ENCODE measurements around the gene SLC5A1. TPM values are rescaled to one million over a fixed set of nuclear protein-coding genes. Genes with fewer than 3 reads are reported as not detected.
A peak's percentile ranks its signal among the peaks of the same experiment; 100 is the strongest.

The SLC5A1 gene
- total RNA-seq, 2 donors from 2014 or later: 60.5 to 81.5 TPM

DNA sequence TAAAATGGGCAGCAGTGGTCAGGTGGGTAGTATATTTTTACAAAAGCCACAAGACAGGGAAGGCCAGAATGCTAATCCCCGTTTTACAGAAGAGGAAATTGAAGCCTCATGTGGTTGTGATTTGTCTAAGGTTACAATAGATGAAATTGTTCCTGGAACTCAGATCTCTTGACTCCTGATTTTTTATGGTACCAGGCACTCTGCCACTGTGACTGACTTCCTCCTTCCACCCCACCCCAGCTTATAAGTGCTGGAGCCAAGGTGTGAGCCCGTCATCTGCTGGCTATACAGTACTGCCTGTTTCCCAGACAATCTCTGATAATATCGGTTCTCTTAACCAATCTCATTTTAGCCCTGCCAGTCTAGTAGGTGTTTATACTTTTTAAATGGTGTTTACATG, 1.9 kb downstream of the SLC5A1 start:
- ATAC-seq (peak in 1 of 2 donors; percentile 38), DNase-seq (no peak)
- intact Hi-C loops (cut with DNase I): no loop called here

DNA sequence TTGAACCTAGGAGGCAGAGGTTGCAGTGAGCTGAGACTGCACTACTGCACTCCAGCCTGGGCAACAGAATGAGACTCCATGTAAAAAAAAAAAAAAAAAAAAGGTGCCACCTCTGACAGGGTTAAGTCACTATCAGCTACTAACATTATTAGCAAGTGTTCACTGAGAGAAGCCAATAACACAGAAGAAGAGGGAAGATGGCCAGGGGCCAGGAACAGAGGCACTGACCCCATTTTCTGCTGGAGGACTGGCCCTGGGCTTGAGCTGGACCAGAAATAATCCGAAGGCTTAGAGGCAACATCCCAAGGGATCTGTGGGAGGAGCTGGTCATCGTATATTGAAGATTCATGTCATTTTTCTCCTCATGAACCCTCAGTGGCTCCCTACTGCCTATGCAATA, 5.0 kb downstream of the SLC5A1 start:
- ATAC-seq: peak; percentile 21 to 78
- peak; percentile 50 for DNase-seq
- intact Hi-C loops (cut with DNase I): no loop called here

DNA sequence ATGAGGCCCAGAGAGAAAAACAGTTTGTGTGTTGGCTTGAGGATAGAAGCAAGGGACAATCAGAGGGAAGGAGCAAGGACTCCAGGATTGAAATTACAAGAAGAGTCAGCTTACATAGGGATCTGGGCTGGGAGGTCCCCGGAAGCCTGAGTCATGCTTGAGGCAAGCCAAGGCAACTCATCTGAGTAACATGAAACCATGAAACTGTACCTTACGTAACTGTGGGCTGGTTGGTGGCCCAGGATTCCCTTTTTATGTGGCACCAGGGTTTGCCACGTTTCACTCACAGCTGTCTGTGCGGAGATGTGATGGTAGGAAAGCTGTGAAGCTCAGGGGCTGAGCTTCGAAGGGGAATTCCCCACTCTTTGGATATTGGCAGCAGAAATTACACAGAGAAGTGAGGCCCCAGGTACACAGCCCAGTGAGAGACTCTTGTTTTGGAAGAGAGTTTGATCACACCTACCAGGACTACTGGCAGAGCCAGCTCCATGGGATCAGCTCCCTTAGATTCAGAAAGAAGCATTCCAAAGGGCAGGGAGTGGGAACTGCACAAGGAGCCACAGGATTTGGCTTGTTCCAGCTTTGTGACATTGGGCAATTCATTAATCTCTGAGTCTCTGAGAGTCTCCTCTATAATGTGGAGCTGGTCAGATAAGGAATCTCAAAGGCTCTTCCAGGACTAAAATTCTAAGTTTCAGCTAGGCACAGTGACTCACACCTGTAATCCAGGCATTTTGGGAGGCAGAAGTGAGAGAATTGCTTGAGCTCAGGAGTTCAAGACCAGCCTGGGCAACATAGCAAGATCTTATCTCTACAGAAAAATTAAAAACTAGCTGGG, 7.8 kb downstream of the SLC5A1 start:
- ATAC-seq (peak; percentile 81 to 94), DNase-seq (peak; percentile 45)
- intact Hi-C loops (cut with DNase I): no loop called here

DNA sequence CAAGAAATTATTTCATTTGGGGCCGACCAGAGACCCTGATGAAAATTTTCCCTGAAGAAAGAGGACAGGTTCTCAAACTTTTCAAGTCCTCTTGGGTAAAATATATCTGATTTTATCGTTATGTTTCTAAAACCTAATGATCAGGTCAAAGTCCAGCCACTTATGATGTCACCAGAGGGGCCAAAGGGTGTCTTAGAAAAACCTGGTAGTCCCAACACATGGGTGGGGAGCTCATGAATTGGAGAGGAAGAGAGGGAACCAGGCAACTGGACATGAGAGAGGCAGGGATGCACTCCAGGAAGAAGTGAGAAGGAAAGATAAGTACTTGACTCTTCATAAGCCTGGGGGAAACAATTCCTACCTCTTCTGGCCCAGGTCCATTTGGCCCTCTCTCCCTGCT, 9.2 kb downstream of the SLC5A1 start:
- no peak for DNase-seq
- ATAC-seq: no peak
- intact Hi-C loops (cut with DNase I): no loop called here

DNA sequence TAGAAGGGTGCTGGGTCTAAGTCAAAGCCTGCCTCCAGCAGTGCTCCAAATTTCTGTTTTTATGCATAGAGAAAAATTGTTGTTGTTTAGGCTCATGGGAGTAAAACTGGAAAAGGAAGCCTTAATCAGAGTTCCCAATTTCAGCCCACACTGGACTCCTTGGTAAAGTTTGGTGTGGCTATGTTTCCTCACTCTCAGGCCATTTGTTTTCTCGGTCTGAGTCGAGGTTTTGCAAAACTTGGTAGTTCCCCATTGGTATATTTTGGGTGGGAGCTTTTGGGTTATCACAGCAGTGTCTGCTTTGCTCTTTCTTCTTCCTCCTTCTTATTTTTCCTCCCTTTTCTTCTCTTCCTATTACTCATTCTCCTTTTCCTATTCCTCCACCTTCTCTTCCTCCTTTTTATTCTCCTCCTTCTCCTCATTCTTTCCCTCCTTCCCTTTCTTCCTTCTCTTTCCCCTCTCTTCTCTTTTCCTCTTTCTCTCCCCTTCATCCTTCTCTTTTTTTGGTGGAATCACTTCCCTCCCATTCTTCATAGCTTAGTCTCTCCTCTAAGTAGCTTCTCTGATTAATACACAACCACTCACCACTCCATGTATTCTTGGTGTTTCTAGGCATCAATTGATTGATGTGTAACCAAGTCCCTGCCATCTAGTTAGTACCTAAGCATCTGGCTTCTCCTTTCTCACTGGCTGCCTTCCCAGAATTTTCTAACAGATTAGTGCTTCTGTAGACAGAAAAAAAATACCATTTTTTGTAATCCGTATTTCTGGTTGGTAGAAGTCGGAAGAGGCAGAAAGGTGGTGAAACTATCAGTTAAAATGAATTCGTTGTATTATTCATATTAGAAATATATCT, 10.1 kb downstream of the SLC5A1 start:
- intact Hi-C loops (cut with DNase I): no loop called here
- ATAC-seq: no peak
- no peak for DNase-seq

DNA sequence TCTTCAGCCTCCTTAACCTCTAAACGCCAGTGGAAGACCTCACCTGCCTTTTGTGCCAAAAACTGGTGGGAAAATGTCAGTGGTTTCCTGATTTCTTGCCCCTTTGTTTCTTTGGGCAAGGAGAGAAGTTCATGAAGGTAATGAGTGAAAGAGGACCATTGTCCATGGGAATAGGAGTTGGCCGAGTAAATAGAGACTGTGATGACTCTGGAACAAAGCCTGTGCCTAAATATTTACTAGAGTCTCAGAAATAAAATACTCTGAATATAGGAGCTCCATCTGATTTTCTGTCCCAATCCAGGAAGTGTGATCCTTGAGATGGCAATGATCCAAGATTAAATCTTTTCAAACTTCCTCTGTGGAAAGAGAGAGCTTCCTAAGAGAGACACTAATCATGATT, 12.0 kb downstream of the SLC5A1 start:
- ATAC-seq: no peak
- intact Hi-C loops (cut with DNase I): no loop called here

DNA sequence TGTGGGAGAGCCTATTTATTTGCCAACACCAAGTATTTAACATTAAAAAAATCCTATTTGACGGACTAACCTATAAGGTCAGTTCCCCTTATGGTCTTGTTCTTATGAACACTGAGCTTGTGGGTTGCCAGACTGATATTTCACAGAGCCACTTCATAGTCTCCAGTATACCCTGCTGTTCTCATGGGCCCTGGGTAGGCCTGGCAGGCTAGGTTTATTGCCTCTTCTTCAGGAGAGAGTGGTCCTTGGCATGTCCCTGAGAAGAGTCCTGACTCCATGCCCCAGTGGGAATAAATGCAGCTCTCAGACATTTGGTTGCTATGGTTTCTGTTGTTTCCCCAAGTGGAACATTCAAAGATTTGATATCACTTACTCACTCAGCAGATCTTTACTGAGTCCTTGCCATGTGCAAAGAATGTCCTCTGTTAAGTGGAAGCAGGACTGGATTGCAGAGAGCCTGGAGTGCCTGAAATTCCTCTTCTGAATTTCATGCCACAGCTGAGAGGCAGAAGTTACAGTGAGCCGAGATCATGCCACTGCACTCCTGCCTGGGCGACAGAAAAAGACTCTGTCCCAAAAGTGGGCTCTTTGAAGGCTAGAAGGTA, 15.7 kb downstream of the SLC5A1 start:
- DNase-seq (no peak), ATAC-seq (peak; percentile 81 to 84)
- intact Hi-C loops (cut with DNase I): no loop called here

More for the DNA sequence above, 12.0 kb downstream of the SLC5A1 start:
- no peak for DNase-seq

DNA sequence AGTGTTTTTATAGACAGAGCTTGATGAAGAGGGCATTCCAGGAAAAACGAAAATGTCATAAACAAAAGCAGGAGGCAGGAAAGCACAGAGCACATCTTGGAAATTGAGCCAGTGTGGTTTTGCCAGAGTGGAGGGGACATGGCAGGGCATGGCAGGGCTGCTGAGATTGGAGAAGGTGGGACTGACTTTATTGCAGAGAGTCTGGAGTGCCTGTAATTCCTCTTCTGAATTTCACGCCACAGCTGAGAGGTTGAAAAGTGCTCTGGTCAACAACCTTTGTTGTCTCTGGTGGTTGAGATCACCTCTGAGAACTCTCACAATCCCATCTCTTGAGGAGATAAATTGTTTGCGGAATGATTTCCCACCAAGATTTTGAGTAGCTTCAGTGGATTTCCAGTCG, 16.4 kb downstream of the SLC5A1 start:
- DNase-seq (no peak), ATAC-seq (no peak)
- intact Hi-C loops (cut with DNase I): no loop called here

DNA sequence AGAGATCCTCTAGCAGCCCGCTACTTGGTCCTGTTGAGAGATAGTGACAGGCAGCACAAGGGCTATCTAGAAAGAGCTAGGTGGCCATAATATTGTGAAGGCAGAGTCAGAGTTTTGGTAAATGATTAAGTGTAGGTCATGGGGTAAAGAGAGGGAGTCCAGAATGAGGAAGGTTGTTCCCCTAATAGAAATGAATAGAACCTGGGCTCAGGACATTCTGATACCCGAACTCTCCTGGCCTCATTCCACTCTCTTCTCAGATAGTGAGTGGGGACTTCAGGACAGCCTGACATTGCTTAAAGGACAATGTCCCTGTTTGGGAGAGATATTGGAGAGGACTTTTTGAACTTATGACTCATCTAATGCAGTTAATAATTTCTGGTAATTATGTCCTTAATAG, 20.6 kb downstream of the SLC5A1 start:
- DNase-seq: no peak
- intact Hi-C loops (cut with DNase I): no loop called here
- ATAC-seq: no peak

DNA sequence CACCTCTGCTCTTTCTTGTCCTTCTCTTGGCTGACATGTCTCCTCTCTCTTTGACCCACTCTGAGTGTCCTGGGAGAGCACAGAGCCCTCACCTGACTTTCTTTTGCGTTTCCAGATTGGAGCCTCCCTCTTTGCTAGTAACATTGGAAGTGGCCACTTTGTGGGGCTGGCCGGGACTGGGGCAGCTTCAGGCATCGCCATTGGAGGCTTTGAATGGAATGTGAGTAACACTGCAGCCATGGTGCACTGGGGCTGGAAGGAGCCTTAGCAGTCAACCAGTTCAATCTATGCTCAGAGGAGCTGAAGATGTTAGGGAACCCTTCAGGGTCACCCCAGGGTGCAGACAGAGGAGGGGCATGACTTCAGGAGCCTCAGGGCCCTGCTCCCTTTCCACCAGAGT, 23.8 kb downstream of the SLC5A1 start:
- DNase-seq (no peak), ATAC-seq (no peak)
- intact Hi-C loops (cut with DNase I): no loop called here

DNA sequence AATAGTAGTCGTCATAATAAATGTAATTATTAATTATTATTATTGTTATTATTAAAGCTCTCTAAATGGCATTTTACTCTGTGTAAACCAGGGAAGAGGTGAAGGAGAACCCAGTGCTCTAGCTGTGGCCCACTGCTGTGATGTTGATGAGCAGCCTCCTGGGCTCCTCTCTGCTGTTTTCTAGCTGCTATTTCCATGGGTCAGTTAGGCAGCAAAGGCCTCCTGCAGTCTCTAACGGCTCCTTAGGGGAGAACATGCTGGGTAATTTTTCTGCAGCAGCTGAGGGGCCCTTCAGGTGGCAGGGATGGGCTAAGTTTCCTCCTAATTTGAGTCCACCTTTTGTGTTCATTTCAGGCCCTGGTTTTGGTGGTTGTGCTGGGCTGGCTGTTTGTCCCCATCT, 24.6 kb downstream of the SLC5A1 start:
- no peak for DNase-seq
- ATAC-seq: no peak
- intact Hi-C loops (cut with DNase I): no loop called here

DNA sequence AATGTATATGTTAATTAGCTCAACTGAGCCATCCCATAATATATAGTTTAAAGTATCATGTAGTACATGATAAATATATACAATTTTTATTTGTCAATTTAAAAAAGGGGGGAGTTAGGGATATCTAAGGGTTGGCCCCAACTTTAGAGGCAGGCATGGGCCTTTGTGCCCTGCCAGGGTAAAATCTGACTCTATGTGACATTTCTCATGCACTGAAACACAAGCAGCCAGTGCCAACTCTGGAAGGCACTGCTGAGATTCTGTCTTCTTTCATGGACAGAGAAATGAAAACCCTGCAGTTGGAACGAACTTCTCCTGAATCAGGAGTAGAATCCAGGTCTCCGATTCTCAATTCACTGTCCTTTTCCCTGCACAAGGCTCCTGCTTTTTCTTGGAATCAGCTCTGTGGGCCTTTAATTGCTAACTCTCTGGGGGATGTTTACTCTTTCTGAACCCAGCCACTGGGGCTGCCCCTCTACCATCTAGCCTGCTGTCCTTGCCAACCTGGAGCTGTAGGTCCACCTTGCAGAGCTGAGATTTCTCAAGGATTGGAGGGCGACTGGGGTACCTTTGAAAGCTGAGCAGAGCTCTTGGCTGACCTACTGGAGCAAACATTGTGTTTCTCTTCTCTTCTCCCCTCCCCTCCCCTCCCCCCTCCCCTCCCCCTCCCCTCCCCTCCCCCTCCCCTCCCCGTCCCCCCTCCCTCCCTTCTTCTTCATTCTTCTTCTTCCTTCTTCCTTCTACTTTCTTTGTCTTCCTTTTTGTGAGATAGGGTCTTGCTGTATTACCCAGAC, 26.7 kb downstream of the SLC5A1 start:
- no peak for ATAC-seq
- no peak for DNase-seq
- intact Hi-C loops (cut with DNase I): no loop called here

DNA sequence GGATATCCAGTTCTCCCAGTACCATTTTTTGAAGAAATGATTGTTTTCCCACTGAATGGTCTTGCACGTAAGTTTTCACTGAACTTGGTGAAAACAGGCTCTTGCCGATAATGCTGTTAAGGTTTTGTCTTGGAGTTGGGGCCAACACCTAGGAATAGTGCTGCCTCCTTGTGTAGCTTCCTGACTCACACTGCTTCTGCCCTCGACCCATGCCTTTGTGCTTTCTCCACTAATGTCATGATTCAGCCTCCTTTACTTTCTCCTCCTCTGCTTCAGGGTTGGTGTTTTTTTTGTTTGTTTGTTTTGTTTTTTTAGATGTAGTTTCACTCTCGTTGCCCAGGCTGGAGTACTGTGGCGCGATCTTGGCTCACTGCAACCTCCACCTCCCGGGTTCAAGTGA, 30.2 kb downstream of the SLC5A1 start:
- intact Hi-C loops (cut with DNase I): no loop called here
- ATAC-seq: no peak

DNA sequence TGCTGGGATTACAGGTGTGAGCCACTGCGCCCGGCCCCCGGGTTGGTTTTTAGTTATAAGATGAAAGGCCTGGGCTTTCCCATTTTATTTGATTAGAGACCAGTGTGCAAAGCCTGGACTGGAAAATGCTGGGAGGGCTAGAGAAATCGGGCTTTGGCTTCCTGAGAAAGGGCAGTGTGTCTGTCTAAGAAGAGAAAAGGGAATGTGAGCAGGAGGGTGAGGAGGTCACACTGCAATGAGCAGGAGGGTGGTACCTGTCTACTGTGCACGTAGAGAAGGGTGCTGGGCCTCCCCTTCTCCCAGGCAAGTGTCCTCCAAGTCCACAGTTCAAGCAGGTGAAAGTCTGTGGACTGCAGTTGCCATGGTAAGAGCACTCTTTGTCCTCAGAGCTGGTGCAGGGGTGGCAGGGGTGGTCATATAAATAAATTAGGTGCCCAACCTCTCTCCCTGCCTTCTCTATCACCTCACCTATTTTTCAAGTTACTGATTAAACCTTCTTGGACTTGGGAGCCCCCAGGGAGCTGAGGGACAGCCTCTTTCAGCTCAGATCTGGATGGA, 30.8 kb downstream of the SLC5A1 start:
- ATAC-seq: no peak
- intact Hi-C loops (cut with DNase I): no loop called here

More for the DNA sequence above, 30.2 kb downstream of the SLC5A1 start:
- no peak for DNase-seq

DNA sequence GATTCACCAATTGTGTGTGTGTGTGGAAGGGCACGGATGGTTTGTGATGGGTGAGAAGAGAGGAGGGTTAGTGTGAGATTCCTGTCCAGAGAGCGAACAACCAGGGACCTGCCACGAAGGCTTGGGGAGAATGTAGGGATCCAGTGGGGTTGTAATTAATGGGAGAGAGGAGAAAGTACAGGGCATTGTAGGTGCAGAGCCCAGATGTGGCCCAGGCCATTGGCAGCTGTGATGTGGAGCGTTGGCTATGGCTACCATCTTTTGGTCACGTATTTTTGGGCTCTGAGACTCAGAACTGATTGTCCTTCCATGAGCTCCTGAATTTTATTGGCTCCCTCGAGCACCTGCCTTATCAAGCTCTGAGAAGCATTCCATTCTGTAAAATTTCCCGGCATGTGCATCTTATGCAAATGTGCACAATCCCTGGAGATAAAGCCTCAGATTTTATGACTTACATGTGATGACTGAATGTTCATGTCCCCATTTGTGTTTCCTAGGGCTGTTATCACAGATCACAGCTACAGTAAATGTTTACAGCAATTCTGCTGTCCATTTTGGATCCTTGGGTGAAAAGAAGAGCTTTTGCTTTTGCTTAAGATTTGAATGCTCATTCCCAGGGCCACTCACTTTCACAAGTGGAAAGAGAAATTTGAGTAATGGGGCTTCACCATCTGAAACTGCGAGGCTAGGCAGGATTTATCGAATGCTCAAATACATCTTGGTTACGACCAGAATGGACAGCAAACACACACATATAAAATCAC, 33.1 kb downstream of the SLC5A1 start:
- no peak for ATAC-seq
- intact Hi-C loops (cut with DNase I): no loop called here
- no peak for DNase-seq

More for the DNA sequence above, 30.8 kb downstream of the SLC5A1 start:
- DNase-seq: no peak

DNA sequence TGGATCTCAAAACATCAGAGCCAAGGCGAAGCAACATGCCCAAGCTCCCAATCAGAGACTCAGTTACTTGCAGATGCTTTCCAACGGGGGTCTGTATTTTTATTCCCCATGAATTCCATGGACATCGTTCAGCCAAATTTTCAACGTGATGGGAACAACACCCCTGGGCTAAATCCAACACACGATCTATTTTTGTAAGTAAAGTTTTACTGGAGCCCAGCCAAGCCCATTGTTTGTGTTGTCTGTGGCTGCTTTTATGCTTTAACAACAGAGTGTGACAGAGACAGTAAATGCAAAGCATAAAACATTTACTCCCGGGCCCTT, 33.7 kb downstream of the SLC5A1 start:
- DNase-seq (no peak), ATAC-seq (no peak)
- intact Hi-C loops (cut with DNase I): no loop called here

DNA sequence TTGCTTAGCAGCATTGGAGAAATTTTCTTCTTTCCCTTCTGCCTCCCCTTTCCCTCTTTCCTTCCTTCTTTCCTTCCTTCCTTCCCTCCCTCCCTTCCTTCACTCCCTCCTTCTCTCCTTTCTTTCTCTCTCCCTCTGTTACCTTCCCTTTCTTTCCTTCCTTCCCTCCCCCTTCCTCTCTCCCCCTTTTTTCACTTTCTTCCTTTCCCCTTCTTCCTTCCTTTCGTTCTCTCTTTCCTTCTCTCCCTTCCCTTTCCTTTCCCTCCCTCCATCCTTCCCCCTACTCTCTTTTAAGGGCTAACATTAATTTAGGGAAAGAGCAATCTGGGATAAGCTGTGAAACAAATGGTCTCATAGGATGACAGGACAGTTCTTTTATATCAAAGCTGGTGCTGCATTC, 34.1 kb downstream of the SLC5A1 start:
- ATAC-seq: no peak
- no peak for DNase-seq
- intact Hi-C loops (cut with DNase I): no loop called here
